Measurements from ENCODE around the gene GTPBP1. TPM values are rescaled to one million over a fixed set of nuclear protein-coding genes. Genes with fewer than 3 reads are reported as not detected.
A peak's percentile ranks its signal among the peaks of the same experiment; 100 is the strongest.

The GTPBP1 gene
- total and polyA plus RNA-seq, 2 of the 13 experiments (the other 11 are each of a cell fraction or from before 2014, with no cell fraction given), result 22.3 to 27.0 TPM

GRCh38 chr22:38727530-38728451 is 22.0 kb downstream of the GTPBP1 start:
- no peak overlapping the region for H3K4me2 ChIP-seq (ENCODE audit: low read depth, low read length)
- BruUV-seq (replicated peaks), result no TSS peak
- DNase-seq (ENCODE audit: low spot score) (no peak), ATAC-seq (no peak), FAIRE-seq (no peak)
- intact Hi-C loops (cut with micrococcal nuclease; ENCODE audit: unreplicated experiment), result no loop called here
- H3K79me2 ChIP-seq (ENCODE audit: insufficient read depth, low read length), result no peaks in the 10 kb centered on the region
- peaks cover 8% of the 10 kb centered on the region for H4K20me1 ChIP-seq (ENCODE audit: insufficient read depth, low read length)
- in situ Hi-C loops (cut with HindIII; ENCODE audit: extremely low pct_ligation_motif_present, low pct_unique_long_range_greater_than_20kb), result no loop called here
- TF ChIP-seq CTCF (CRISPR knock-in tag; IDR thresholded peaks at IDR 0.05), result peak; percentile 24; the same call in 1 of the 2 replicates
- 0 out of 4 replicates have a peak, but pooled peaks of 1 of the 2 experiments have one; percentile 17 for TF ChIP-seq POLR2A (IDR thresholded peaks at IDR 0.05; ENCODE audit: insufficient read depth in 1 of 2, low read depth in 2 of 2, low read length in 2 of 2)
- TF ChIP-seq POLR2AphosphoS5 (IDR thresholded peaks at IDR 0.05; ENCODE audit: low read depth, low read length), result 0 out of 2 replicates have a peak, but pooled peaks have one; percentile 7
- TF ChIP-seq RBAK (CRISPR knock-in tag; IDR thresholded peaks at IDR 0.05), result no peak
- 0 out of 2 replicates have a peak, but pooled peaks have one; percentile 11 for TF ChIP-seq POLR2AphosphoS2 (IDR thresholded peaks at IDR 0.05; ENCODE audit: low read depth, low read length)
- TF ChIP-seq MTA1 (CRISPR knock-in tag; IDR thresholded peaks at IDR 0.05; ENCODE audit: borderline replicate concordance), result no peak
- no peak overlapping the region for H3K9ac ChIP-seq (ENCODE audit: insufficient read depth, low read depth, low read length)
- H3K9me3 ChIP-seq (ENCODE audit: low read length), result no peaks in the 10 kb centered on the region
- ChIA-PET CTCF (ENCODE audit: low intra/inter-chr PET ratio, low total read pairs) (no interaction called here), POLR2A (no interaction called here)
- H2AFZ ChIP-seq (ENCODE audit: low read length), result no peak overlapping the region
- H3K27me3 ChIP-seq (ENCODE audit: control insufficient read depth in 1 of 2, insufficient read depth in 2 of 2, low read length in 2 of 2), result no peaks in the 10 kb centered on the region
- H3K4me3 ChIP-seq (replicated peaks in 1 of 3; ENCODE audit: insufficient read depth in 1 of 3, low read depth in 2 of 3, low read length in 3 of 3), result no peak overlapping the region
- H3K4me1 ChIP-seq (ENCODE audit: insufficient read depth, low read length), result peaks cover 22% of the 10 kb centered on the region
- H3K27ac ChIP-seq (ENCODE audit: extremely low read length, insufficient read depth, low read length), result peak overlapping the region; percentile 51
- H3K36me3 ChIP-seq (replicated peaks in 1 of 2; ENCODE audit: control insufficient read depth in 1 of 2, insufficient read depth in 2 of 2, low read length in 2 of 2), result peaks cover 36 to 79% of the 10 kb centered on the region in 2 experiments
- WGBS (ENCODE audit: low lambda C conversion rate), result 98% methylated on average over 10 of the region's 15 CpGs
